SIG-M5 treated with dmso at 0.1 percent for 504 hours (cell line): ENCODE measurements around the gene USP9X.
"Not testable (repeated sequence)": the region's sequence is repeated elsewhere in the genome, so short reads cannot be mapped to it uniquely, and the experiment has no call there.

ENCODE experiments used
- DNase-seq: peaks from one replicate; lab custom pipeline; 2025; ENCODE audit not compliant: unreplicated experiment; lab: John Stamatoyannopoulos, UW

The USP9X gene

DNA sequence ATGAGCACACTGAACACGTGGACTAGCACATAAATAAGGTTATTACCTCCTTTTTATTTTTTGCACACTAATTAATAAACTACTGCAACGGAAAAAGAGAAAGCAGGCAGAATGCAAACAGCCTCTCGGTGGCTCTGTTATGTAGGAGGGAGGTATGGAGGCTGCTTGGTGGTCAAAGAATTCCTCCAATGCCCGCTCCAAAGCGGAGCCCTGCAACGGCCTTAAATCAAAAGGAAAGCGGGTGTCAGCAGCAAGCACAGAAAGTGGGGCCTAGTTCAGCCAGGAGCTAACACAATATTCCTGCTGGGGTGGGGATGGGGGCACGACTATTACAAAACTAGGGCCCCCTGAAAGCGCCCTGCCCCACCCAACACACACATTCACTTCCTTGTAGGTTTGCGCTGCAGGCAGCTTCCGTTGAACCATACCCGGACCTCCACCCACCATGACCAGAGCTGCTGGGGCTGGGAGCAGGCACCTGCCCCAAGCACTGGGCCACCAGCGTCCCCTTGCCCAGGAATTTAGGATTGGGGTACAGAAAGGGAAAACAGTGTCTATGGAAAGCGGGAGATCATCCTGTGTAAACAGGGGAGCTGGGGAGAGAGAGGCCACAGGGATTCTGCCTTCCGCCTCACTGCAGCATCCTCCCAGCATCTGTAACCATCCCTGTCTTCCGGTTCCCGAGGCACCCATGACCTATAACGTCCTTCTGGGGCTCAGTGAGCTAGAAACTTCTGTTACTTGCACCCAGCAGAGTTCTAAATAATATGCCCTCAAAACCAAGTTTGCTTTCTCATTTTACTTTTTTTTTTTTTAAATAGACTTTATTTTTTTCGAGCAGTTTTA is 191.6 kb downstream of the USP9X start:
- DNase-seq = no peak

DNA sequence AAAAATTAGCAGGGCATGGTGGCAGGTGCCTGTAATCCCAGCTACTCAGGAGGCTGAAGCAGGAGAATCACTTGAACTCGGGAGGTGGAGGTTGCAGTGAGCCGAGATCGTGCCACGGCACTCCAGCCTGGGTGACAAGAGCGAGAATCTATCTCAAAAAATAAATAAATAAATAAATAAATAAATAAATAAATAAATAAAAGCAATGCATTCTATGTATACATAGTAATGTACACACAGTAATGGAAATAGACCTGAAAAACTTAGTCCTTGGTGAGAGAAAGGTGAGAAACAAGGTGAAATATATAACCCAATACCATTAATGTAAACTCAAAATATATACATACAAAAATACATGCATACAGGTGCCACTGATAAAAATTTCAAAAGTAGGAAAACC is 197.1 kb downstream of the USP9X start:
- not testable (repeated sequence) for DNase-seq

DNA sequence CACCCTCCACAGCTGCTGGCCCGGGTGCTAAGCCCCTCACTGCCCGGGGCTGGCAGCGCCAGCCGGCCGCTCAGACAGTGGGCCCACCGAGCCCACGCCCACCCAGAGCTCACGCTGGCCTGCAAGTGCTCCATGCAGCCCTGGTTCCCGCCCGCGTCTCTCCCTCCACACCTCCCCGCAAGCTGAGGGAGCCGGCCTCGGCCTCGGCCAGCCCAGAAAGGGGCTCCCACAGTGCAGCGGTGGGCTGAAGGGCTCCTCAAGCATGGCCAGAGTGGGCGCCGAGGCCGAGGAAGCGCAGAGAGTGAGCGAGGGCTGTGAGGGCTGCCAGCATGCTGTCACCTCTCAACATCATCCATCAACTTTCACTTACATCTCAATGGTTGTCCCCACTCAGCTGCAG is 200.7 kb downstream of the USP9X start:
- DNase-seq = not testable (repeated sequence)
